ENCODE results near the gene HOXD1.

HOXD1 gene

GRCh38 chr2:176167398-176167797 is 21.1 kb upstream of the HOXD1 start:
- DNase-seq, result no peak

GRCh38 chr2:176169181-176169580 is 19.3 kb upstream of the HOXD1 start:
- no peak for DNase-seq

- DNase-seq, result no peak
These were observed 18.8 kb upstream of the HOXD1 start for GRCh38 chr2:176169711-176170110.

GRCh38 chr2:176170602-176171305 is 17.7 kb upstream of the HOXD1 start:
- no peak for DNase-seq

DNA sequence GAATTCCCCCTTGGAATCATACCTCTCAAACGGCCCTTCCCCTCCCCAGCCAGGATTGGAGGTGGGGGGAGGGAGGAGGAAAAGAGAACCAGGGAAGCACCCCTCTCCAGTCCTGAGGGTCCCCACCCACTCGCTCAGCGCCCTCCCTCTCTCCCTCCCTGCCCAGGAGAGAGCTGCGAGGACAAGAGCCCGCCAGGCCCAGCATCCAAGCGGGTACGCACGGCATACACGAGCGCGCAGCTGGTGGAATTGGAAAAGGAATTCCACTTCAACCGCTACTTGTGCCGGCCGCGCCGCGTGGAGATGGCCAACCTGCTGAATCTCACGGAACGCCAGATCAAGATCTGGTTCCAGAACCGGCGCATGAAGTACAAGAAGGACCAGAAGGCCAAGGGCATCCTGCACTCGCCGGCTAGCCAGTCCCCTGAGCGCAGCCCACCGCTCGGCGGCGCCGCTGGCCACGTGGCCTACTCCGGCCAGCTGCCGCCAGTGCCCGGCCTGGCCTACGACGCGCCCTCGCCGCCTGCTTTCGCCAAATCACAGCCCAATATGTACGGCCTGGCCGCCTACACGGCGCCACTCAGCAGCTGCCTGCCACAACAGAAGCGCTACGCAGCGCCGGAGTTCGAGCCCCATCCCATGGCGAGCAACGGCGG is 17.0 kb upstream of the HOXD1 start:
- no peak for DNase-seq

DNA sequence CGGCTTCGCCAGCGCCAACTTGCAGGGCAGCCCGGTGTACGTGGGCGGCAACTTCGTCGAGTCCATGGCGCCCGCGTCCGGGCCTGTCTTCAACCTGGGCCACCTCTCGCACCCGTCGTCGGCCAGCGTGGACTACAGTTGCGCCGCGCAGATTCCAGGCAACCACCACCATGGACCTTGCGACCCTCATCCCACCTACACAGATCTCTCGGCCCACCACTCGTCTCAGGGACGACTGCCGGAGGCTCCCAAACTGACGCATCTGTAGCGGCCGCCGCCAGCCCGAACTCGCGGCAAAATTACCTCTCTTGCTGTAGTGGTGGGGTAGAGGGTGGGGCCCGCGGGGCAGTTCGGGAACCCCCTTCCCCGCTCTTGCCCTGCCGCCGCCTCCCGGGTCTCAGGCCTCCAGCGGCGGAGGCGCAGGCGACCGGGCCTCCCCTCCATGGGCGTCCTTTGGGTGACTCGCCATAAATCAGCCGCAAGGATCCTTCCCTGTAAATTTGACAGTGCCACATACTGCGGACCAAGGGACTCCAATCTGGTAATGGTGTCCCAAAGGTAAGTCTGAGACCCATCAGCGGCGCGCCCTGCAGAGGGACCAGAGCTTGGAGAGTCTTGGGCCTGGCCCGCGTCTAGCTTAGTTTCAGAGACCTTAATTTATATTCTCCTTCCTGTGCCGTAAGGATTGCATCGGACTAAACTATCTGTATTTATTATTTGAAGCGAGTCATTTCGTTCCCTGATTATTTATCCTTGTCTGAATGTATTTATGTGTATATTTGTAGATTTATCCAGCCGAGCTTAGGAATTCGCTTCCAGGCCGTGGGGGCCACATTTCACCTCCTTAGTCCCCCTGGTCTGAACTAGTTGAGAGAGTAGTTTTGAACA is 16.2 kb upstream of the HOXD1 start:
- DNase-seq, result no peak

DNA sequence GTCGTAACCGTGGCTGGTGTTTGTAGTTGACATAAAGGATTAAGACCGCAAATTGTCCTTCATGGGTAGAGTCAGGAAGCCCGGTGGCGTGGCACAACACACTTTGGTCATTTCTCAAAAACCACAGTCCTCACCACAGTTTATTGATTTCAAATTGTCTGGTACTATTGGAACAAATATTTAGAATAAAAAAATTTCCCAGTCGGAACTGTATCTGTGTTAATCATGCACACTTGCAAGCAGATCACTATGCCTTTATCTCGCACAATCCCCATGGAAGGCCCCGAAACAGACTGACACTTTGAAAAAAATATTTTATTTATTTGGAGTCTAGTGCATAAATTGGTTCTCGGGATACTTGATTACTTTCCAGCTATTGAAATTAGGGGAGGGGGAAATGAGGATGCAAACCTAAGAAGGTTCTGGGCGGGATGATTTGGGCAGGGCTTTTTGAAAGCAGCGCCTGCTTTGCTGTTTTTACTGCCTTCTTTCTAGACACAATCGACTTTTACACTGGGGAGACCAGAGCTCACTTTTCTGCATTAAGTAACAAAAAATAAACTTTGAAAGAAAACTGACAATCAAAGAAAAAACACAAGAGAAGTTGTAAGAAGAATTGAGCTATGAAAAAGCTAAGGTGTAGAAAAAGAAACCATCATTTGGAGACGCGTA is 15.4 kb upstream of the HOXD1 start:
- no peak for DNase-seq

- DNase-seq, result no peak
These were observed 14.7 kb upstream of the HOXD1 start for GRCh38 chr2:176173567-176174381.

DNA sequence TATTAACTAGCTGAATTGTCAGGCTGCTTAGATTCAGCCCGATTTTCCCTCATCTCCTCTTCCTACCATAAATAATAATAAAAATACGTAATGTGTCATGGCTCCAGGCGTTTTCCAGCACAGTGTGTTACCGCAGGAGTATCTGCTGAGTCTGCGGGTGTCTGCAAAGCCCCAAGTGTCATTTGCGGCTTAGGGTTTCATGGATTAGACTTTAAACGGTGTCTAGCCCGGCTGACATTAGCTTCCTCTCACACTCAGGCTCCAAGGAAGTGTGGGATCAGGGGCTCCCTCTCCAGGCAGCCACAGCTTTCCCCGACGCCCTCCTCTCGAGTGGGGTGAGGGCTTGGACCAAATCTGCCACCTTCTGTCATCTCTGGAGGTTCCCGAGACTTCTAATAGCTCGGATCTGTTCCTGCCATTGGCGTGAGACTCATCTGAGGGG is 14.1 kb upstream of the HOXD1 start:
- no peak for DNase-seq

DNA sequence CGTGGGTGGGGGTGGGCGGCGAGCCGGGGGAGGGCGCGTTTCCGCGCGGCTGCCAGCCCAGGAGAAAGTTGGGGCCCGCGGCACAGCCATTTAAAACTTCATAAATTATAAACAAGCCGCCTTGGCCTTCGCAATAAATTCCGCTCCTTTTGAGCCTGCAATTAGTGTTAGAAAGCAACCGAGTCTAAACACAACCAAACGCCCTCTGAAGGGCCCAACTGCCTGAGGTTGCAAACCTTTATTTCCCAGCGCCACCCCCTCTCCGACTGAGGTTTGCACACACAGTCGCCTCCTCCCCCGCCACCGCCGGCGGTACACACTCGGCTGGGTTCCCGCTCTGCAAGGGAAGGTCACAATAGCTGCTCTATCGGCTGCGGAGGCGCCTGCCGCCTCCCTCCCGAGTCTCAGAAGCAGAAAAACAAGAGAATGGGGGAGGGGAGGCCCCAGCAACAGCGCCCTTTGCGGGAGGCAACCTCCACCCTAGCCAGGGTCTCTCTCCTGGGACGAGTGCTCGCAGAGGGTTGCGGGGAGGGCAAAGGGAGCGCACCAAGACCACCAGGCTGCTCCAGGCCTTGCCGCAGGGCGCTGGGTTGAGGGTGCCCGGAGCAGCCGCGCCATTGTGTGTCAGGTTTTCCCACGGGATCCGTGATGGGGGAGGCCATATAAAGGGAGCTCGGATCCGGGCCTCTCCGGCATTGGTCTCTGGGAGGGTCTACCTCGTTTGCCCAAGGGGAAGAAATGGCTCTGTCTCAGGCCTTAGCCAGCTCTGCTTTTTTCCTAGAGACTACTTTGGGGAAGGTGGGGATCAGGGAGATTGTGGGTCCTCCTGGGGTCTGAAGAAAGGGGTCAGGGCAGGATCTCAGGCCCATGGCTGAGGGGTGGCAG is 13.4 kb upstream of the HOXD1 start:
- DNase-seq, result no peak

GRCh38 chr2:176175709-176176607 is 12.5 kb upstream of the HOXD1 start:
- DNase-seq, result no peak

- no peak for DNase-seq
These were observed 10.9 kb upstream of the HOXD1 start for GRCh38 chr2:176177580-176178037.

- no peak for DNase-seq
These were observed 10.3 kb upstream of the HOXD1 start for GRCh38 chr2:176178038-176178756.

DNA sequence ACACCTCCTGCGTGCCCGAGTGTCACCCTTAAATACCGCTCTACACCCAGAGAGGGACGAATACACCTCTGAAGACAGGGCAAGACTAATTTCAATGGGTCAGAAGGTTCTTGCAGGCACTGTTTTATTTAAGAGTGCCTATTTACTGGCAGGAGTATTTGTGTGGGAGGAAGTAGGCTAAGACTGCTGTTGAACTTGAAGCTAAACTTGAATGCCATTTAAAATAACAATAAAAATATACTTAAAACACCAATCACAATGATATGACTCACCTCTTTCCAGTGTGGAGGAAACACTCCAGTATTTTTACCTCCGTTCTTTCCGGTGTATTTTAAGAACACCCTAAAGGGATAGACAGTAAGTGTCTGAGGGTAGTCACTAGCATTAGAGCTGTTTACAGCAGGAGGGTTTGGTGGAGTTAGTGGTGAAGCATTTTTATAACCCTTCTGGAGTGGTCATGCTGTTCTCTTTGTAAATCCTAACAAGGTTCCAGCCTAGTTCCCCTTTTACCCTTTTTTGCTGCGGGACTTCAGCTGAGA is 9.6 kb upstream of the HOXD1 start:
- DNase-seq, result no peak

GRCh38 chr2:176181551-176181950 is 6.9 kb upstream of the HOXD1 start:
- DNase-seq, result no peak

- no peak for DNase-seq
These were observed 5.8 kb upstream of the HOXD1 start for GRCh38 chr2:176182671-176183070.

- DNase-seq, result no peak
These were observed 3.7 kb upstream of the HOXD1 start for GRCh38 chr2:176184749-176185148.

DNA sequence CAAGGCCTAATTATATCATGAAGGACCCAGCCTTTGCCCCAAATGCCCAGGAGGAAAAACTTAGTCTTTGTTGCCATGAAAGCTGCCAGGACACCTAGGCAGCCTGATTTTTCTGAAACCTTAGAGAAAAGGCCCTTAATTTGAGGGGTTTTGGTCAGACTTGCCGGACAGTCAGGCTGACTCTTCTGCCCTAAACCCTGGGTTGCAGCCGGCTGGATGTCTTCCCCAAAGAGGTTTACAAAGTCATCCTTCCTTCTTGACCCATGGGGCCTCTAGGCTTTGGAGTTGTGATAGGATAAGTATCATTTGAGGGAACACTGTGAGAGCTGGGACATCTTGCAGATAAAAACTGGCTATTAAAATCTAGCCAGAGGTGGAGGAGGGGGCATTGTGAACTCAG is 2.4 kb upstream of the HOXD1 start:
- no peak for DNase-seq

All from T-helper 1 cell (primary cell).